CD4-positive, alpha-beta T cell treated with Interleukin-12 subunit alpha and Interleukin-12 subunit beta, for 1 hour (primary cell): ENCODE data around the gene SEPTIN8.
A peak's percentile ranks its signal among the peaks of the same experiment; 100 is the strongest.

Experiments
- DNase-seq: peaks from one replicate; pipeline ENCODE4 v3.0.0-alpha.2; 2020

The SEPTIN8 gene

GRCh38 chr5:132777209-132778069 is at the start of gene SEPTIN8:
Gene SEPTIN8 (minus strand): TSS chr5:132777239. CDS start chr5:132777137, 102 bp downstream.
- peak; percentile 54 for DNase-seq

- DNase-seq: no peak
These were observed 49.5 kb upstream of the SEPTIN8 start for GRCh38 chr5:132826424-132827082.

- DNase-seq: no peak
These were observed 48.9 kb upstream of the SEPTIN8 start for GRCh38 chr5:132825834-132826391.

GRCh38 chr5:132825033-132825833 is 48.2 kb upstream of the SEPTIN8 start:
- no peak for DNase-seq

GRCh38 chr5:132824426-132824825 is 47.4 kb upstream of the SEPTIN8 start:
- no peak for DNase-seq

GRCh38 chr5:132823481-132824050 is 46.5 kb upstream of the SEPTIN8 start:
- no peak for DNase-seq

- DNase-seq: no peak
These were observed 45.8 kb upstream of the SEPTIN8 start for GRCh38 chr5:132822650-132823480.

GRCh38 chr5:132821791-132822190 is 44.8 kb upstream of the SEPTIN8 start:
- no peak for DNase-seq

GRCh38 chr5:132821350-132821749 is 44.3 kb upstream of the SEPTIN8 start:
- no peak for DNase-seq

- DNase-seq: peak; percentile 88
These were observed 43.2 kb upstream of the SEPTIN8 start for GRCh38 chr5:132820162-132820754.

- DNase-seq: no peak
These were observed 42.4 kb upstream of the SEPTIN8 start for GRCh38 chr5:132819468-132819867.

GRCh38 chr5:132817011-132817410 is 40.0 kb upstream of the SEPTIN8 start:
- DNase-seq: no peak

GRCh38 chr5:132816554-132816953 is 39.5 kb upstream of the SEPTIN8 start:
- DNase-seq: no peak

GRCh38 chr5:132816083-132816482 is 39.0 kb upstream of the SEPTIN8 start:
- no peak for DNase-seq

- no peak for DNase-seq
These were observed 38.4 kb upstream of the SEPTIN8 start for GRCh38 chr5:132815454-132815853.

- DNase-seq: no peak
These were observed 37.7 kb upstream of the SEPTIN8 start for GRCh38 chr5:132814503-132815294.

- peak; percentile 31 for DNase-seq
These were observed 36.8 kb upstream of the SEPTIN8 start for GRCh38 chr5:132813599-132814502.

- no peak for DNase-seq
These were observed 36.0 kb upstream of the SEPTIN8 start, which contains the start of gene SOWAHA for GRCh38 chr5:132812781-132813598. Gene SOWAHA (plus strand): TSS chr5:132813302. CDS start chr5:132813622, 320 bp downstream.
